ENCODE data around the gene TNFSF8.

- TF ChIP-seq CTCF (conservative IDR thresholded peaks at IDR 0.05) (no peak), EZH2 (IDR thresholded peaks at IDR 0.05; ENCODE audit: low read depth) (no peak)
Measured at GRCh38 chr9:114958844-114959235, 28.4 kb upstream of the TNFSF8 start.

Measured in PC-9 (cell line).